Activated naive CD8-positive, alpha-beta T cell (primary cell): Measurements from ENCODE around the gene CRYBG2.
A peak's percentile ranks its signal among the peaks of the same experiment; 100 is the strongest.
"Not testable (repeated sequence)": the region's sequence is repeated elsewhere in the genome, so short reads cannot be mapped to it uniquely, and the experiment has no call there.

Experiments
- H3K27ac Mint-ChIP-seq: one replicate; pipeline ENCODE4 v1.8.0; 2021; ENCODE audit warnings: mixed read lengths
- H3K27me3 Mint-ChIP-seq: one replicate; pipeline ENCODE4 v1.8.0; 2021; ENCODE audit warnings: mixed read lengths
- H3K36me3 Mint-ChIP-seq: one replicate; pipeline ENCODE4 v1.8.0; 2021; ENCODE audit warnings: mixed read lengths
- H3K4me1 Mint-ChIP-seq: one replicate; pipeline ENCODE4 v1.8.0; 2021; ENCODE audit warnings: low read depth, mixed read lengths
- H3K4me3 Mint-ChIP-seq: one replicate; pipeline ENCODE4 v1.8.0; 2021; ENCODE audit warnings: mild to moderate bottlenecking, mixed read lengths
- H3K9me3 Mint-ChIP-seq: one replicate; pipeline ENCODE4 v1.8.0; 2021; ENCODE audit warnings: low read depth, mixed read lengths

CRYBG2 gene, protein sequence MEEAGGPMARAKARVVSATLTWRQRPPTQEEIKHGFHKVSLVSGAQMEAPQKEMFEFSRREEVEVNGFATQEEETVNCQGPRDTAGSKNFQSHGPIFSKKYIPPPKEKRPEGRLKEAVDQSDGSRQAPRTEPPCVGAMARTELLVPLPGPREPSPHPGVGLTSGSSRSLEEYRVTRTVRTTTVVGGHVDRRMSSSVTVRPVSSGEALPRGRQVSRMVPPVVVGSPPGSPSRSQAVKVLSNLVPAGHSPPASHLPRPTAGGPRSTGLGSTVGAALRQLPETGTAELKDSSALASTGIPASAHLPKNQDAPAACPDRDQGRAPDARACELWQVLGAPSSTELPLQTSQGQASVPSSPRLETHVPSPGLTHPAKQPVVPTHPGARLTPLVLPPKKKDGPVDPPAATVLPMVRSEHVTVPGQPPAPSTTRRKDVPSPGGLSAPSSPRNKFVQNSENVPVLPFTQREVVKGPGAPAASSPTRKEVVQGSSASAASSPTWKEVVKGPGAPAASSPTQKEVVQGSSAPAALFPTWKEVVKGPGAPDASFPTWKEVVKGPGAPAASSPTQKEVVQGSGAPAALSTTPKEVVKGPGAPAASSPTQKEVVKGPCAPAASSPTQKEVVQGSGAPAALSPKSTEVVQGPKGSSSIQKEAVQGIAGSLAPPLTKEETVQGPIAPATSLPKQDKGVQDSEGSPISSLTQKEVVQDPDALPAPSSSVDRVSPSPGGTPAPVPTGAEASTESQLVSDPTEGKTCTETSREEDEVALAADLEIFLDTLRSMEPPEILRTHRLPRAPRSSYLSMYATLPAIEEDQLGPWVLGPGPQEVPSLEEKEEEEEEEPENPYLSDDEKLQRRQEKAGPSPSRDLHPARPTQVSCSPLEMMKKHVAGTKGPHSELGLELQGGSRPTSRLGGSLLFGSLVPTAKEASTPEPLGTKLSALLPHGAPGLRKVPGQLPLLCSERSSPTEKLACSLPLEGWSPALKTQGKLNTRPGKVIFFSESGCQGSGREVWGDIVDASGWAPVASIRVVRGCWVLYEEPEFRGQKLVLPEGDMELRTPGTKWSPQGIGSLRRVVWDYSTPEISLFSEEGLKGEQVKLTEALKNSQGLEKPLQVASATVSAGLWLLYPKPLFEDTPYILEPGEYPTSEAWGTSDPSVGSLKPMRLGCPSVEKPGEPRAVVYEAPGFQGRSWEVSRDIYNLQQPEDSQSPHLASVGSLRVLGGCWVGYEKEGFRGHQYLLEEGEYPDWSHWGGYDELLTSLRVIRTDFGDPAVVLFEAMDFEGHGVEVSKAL (N-terminal part only)

GRCh38 chr1:26353976-26354820 is at the start of gene CRYBG2:
Gene CRYBG2, minus strand, starts transcription at chr1:26354130. Its CDS starts 7,473 bp downstream, at chr1:26346657.
- Mint-ChIP-seq H3K36me3 (no peaks in the 10 kb centered on the region), H3K27ac (no peak within 1 kb of the TSS), H3K27me3 (no peaks in the 10 kb centered on the region), H3K4me1 (peaks cover 10% of the 10 kb centered on the region), H3K9me3 (no peaks in the 10 kb centered on the region), H3K4me3 (no peak within 1 kb of the TSS)

DNA sequence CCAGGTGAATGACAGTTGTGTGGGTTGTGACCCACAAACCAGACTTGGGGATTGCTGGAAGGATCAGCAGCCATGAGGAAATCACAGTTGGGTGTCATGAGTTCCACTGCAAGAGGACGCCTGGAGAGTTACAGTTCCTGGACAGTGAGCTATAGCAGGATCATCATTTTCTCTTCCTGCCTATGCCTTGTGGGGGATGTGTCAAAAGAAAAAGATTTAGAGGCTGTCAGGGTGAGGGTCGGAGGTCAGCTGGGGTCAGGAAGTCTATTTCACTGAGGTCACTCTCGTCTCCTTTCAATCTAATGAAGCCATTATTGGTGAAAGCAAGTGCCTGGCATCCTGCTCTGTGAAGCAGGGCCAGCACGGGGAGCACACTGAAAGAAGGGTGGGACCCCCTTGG is 49.7 kb upstream of the CRYBG2 start:
- H3K4me3 Mint-ChIP-seq: no peak overlapping the region
- peaks cover 3% of the 10 kb centered on the region for H3K4me1 Mint-ChIP-seq
- no peaks in the 10 kb centered on the region for H3K9me3 Mint-ChIP-seq
- no peaks in the 10 kb centered on the region for H3K36me3 Mint-ChIP-seq
- H3K27ac Mint-ChIP-seq: no peak overlapping the region
- H3K27me3 Mint-ChIP-seq: peaks cover 16% of the 10 kb centered on the region

GRCh38 chr1:26401891-26402290 is 48.0 kb upstream of the CRYBG2 start:
- H3K4me1 Mint-ChIP-seq: no peaks in the 10 kb centered on the region
- no peaks in the 10 kb centered on the region for H3K9me3 Mint-ChIP-seq
- no peak overlapping the region for H3K27ac Mint-ChIP-seq
- H3K36me3 Mint-ChIP-seq: no peaks in the 10 kb centered on the region
- peaks cover 13% of the 10 kb centered on the region for H3K27me3 Mint-ChIP-seq
- no peak overlapping the region for H3K4me3 Mint-ChIP-seq

DNA sequence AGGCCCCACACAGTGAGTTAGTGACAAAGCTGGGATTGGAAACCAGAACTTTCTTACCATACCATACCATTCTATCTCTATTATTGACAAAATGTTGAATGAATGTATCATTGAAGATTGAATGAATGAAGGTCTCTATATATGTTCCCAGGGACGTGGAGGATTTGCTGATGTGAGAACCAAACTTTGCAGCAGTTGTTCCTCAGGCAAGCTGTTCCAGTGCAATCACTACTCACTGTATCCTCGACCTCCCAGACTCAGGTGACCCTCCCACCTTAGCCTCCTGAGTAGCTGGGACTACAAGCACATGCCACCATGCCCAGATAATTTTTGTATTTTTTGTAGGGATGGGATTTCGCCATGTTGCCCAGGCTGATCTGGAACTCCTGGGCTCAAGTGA is 45.1 kb upstream of the CRYBG2 start:
- Mint-ChIP-seq H3K27me3 (peaks cover 8% of the 10 kb centered on the region), H3K9me3 (no peaks in the 10 kb centered on the region), H3K27ac (no peak overlapping the region), H3K4me1 (peaks cover 4% of the 10 kb centered on the region), H3K36me3 (no peaks in the 10 kb centered on the region), H3K4me3 (no peak overlapping the region)

DNA sequence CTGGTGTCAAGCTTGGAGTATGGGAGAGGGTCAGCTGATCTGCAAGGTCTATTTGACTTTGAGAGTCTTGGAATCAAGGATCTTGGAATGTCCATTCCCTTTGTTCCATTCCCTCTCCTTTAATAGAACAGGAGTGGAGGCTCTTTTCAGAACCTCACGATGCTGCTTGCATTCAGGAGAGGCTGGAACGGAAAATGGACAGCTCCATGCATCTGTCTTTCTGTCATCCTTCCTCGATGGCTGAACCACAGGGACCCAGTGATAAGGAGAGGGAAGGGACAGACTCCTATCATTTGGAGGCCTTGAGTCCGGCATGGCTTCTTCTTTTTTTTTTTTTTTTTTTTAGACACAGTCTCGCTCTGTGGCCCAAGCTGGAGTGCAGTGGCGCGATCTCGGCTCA is 41.8 kb upstream of the CRYBG2 start:
- no peaks in the 10 kb centered on the region for H3K9me3 Mint-ChIP-seq

DNA sequence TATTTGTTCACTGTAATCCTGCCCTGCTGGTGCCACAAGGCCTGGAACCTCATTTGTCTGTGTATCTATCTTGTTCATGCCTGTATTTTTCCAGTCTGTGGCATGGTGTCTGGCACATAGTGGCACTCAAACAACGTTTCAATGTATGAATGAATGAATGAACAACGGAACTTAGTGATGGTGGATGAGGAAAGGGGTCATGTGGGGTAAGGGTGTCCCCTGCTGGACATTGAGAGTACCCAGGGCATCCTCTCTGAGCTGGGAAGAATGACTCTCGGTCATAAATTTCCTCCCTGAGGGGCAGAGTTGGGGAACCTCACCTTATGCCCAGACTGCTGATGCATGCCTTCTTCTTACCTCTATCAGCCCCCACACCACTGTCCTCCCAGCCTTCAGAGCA is 37.5 kb upstream of the CRYBG2 start:
- Mint-ChIP-seq H3K27me3 (no peaks in the 10 kb centered on the region), H3K9me3 (no peaks in the 10 kb centered on the region), H3K4me1 (peaks cover 36% of the 10 kb centered on the region), H3K4me3 (no peak overlapping the region), H3K36me3 (no peaks in the 10 kb centered on the region), H3K27ac (peak overlapping the region; percentile 5)

More for the DNA sequence above, 41.8 kb upstream of the CRYBG2 start:
- Mint-ChIP-seq H3K27ac (no peak overlapping the region), H3K36me3 (no peaks in the 10 kb centered on the region), H3K27me3 (no peaks in the 10 kb centered on the region), H3K4me1 (peaks cover 14% of the 10 kb centered on the region), H3K4me3 (no peak overlapping the region)

DNA sequence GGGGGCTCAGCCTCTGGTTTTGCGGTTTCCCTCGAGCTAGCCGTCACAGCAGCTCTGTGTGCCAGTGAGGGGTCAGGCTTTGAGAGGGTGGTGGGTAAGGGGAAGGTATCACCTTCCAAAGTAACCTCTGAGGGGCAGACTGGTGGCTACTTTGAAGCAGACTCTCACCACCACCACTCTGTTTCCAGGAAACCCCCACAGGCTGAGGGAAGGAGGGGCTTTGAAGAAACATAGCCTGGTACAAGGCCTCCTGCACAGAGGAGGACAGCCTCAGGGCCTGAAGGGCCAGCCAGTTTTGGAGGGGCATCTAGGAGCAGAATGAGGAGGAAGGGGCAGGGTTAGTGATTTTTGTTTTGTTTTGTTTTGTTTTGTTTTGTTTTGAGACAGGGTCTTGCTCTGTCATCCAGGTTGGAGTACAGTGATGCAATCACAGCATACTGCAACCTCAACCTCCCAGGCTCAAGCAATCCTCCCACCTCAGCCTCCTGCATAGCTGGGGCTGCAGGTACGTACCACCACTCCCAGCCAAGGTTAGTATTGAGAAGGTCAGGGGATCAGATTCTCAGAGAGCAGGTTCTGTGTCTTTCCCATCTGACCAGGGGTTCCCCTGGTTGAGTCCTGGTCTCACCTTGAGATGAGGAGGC is 35.8 kb upstream of the CRYBG2 start:
- Mint-ChIP-seq H3K27ac (no peak overlapping the region), H3K9me3 (no peaks in the 10 kb centered on the region), H3K36me3 (no peaks in the 10 kb centered on the region), H3K27me3 (no peaks in the 10 kb centered on the region), H3K4me1 (peaks cover 47% of the 10 kb centered on the region), H3K4me3 (no peak overlapping the region)

DNA sequence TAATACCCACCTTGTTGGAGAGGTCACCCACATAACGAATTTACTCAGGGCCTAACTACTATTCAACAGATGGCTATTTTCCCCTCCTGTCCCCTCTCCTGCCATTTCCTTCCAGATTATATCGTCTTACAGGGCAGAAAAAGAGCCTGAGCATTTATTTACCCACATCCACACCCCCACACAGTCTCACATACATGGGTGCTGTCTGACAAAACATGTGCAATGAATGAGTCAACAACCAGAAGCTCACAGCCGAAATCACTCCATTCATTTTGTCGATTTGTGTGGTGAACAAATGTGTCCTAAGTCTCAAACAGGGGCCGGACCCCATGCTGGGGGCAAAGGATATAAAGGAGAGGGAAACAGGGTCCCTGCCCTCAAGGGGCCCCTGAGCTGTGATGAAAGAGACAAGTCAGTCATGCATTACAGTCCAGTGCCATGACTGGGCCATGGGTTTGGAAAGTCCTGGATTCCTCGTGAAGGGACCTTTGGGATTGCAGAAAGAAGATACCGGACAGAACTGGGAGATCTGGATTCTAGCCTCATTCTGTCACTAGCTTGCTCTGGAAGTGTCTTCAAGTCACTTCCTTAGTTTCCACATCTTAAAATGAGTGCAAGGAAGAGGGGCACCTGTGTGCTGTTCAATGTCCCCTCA is 35.0 kb upstream of the CRYBG2 start:
- Mint-ChIP-seq H3K27ac (no peak overlapping the region), H3K9me3 (no peaks in the 10 kb centered on the region), H3K4me3 (no peak overlapping the region), H3K4me1 (peaks cover 52% of the 10 kb centered on the region), H3K36me3 (no peaks in the 10 kb centered on the region), H3K27me3 (no peaks in the 10 kb centered on the region)

- no peak overlapping the region for H3K27ac Mint-ChIP-seq
- no peaks in the 10 kb centered on the region for H3K9me3 Mint-ChIP-seq
- H3K4me1 Mint-ChIP-seq: peaks cover 53% of the 10 kb centered on the region
- H3K36me3 Mint-ChIP-seq: no peaks in the 10 kb centered on the region
- no peaks in the 10 kb centered on the region for H3K27me3 Mint-ChIP-seq
- no peak overlapping the region for H3K4me3 Mint-ChIP-seq
Observed at GRCh38 chr1:26387447-26387846, 33.5 kb upstream of the CRYBG2 start.

DNA sequence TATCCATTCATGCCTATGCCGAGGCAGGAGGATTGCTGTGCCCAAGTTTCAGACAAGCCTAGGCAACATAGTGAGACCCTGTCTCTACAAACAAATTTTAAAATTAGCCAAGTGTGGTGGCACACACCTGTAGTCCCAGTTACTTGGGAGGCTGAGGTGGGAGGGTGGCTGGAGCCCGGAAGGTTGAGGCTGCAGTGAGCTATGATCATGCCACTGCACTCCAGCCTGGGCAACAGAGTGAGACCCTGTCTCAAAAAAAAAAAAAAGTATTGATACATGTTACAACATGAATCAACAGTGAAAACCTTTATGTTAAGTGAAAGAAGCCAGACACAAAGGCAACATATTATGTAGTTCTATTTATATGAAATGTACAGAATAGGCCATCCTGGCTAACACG is 31.1 kb upstream of the CRYBG2 start:
- not testable (repeated sequence) for H3K9me3 Mint-ChIP-seq, H3K4me3 Mint-ChIP-seq, H3K27ac Mint-ChIP-seq, H3K27me3 Mint-ChIP-seq, H3K36me3 Mint-ChIP-seq
- H3K4me1 Mint-ChIP-seq: peaks cover 48% of the 10 kb centered on the region

DNA sequence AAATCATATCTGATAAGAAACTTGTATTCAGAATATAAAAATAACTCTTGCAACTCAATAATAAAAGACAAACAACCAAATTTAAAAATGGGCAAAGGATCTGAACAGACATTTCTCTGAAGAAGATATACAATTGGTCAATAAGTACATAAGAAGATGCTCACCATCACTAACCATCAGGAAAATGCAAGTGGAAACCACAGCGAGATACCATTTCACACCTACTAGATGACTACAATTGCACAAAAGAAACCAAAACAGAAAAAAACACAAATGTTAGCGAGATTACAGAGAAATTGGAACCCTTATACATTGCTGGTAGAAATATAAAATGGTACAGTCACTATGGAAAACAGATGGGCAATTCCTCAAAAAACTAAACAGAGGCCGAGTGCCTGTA is 30.1 kb upstream of the CRYBG2 start:
- no peak overlapping the region for H3K27ac Mint-ChIP-seq
- H3K36me3 Mint-ChIP-seq: no peaks in the 10 kb centered on the region
- H3K4me3 Mint-ChIP-seq: no peak overlapping the region
- H3K9me3 Mint-ChIP-seq: no peaks in the 10 kb centered on the region
- H3K4me1 Mint-ChIP-seq: peaks cover 42% of the 10 kb centered on the region
- H3K27me3 Mint-ChIP-seq: no peaks in the 10 kb centered on the region

DNA sequence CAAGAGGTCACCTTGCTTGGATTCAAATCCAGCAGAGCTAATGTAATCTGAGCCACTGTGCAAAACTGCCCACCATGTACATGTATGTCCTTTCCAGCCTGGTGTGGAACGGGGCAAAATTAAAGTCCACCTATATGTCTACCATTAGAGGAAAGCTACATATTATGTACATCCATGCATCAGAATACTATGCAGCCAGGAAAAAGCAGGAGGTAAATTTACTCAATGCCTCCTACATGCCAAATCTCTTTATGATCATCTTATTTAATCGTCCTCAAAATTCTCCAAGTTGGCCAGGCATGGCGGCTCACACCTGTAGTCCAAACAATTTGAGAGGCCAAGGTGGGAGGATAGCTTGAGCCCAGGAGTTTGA is 24.9 kb upstream of the CRYBG2 start:
- no peaks in the 10 kb centered on the region for H3K9me3 Mint-ChIP-seq
- H3K27me3 Mint-ChIP-seq: no peaks in the 10 kb centered on the region
- peaks cover 61% of the 10 kb centered on the region for H3K4me1 Mint-ChIP-seq
- no peaks in the 10 kb centered on the region for H3K36me3 Mint-ChIP-seq
- H3K27ac Mint-ChIP-seq: peak overlapping the region; percentile 73
- peak overlapping the region; percentile 61 for H3K4me3 Mint-ChIP-seq

- Mint-ChIP-seq H3K4me1 (peaks cover 66% of the 10 kb centered on the region), H3K9me3 (no peaks in the 10 kb centered on the region), H3K27me3 (no peaks in the 10 kb centered on the region), H3K4me3 (peak overlapping the region; percentile 61), H3K36me3 (no peaks in the 10 kb centered on the region), H3K27ac (peak overlapping the region; percentile 73)
Observed at GRCh38 chr1:26378088-26378878, 24.4 kb upstream of the CRYBG2 start.
